Measurements from ENCODE around the gene SP8. TPM values are rescaled to one million over a fixed set of nuclear protein-coding genes. Genes with fewer than 3 reads are reported as not detected.

Gene SP8
- total and polyA plus RNA-seq, 8 donors: not detected

DNA sequence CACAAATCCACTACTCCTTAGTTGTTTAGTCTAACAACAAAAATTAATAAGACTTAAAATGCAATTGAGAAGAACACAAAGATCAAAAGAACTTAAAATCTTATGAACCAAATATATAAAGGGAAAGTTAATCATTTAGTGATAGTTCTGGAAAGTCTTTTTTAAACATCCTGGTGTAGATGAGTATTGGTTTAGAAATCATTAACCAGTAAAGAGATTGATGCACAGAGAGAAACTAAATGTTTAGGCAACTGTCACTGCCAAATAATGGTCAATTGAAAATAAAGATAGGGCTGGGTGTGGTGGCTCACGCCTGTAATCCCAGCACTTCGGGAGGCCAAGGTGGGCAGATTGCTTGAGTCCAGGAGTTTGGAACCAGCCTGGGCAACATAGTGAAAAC lies 44.9 kb downstream of the SP8 start:
- 59 to 74% (median 71%) methylated on average over 2 of the region's 2 CpGs for WGBS, 5 donors
- intact Hi-C loops (cut with DNase I; ENCODE audit: low total_unique reads): no loop called here
- no peak overlapping the region for H3K27ac ChIP-seq

DNA sequence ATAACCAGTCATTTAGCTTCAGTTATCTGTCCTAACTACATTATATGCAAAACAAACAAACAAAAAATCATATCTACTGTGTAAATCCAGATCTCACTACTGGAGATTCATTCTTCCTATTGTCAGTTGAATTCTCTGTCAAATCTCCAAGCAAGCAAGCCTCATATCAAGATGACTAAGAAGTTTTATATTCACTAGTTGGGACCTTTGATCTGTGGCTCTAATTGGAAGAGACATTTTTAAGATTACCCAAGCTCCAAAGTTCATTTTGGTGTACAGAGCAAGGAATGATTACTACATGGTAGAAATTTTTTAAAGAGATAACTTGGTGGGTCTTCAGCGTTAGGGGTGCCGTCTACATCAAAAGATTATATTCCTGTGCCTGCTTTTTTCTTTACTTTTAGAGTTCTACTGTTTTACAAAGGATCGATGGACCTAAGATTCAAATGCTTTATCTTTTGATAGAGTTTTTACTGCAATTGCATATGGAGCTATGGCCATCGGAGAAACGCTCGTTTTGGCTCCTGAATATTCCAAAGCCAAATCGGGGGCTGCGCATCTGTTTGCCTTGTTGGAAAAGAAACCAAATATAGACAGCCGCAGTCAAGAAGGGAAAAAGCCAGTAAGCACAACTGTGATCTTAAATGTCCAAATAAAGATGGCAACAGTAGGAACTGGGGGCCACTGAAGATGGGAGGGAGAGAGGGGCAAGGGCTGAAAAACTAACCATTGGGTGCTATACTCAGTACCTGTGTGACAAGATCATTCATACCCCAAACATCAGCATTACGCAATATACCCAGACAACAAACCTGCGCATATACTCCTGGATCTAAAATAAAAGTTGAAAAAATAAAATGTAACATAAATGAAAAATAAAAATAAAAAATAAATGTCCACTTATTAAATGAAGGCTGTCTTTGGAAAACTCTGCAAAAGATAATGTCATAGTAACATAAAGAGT lies 47.9 kb downstream of the SP8 start:
- intact Hi-C loops (cut with DNase I; ENCODE audit: low total_unique reads): no loop called here
- Histone ChIP-seq H3K4me3 (no peak overlapping the region), H3K27ac (no peak overlapping the region), H3K36me3 (no peaks in the 10 kb centered on the region), H3K9me3 (no peaks in the 10 kb centered on the region), H3K4me1 (no peaks in the 10 kb centered on the region), H3K27me3 (no peaks in the 10 kb centered on the region)
- no peak for TF ChIP-seq EP300 (IDR thresholded peaks at IDR 0.05)
- TF ChIP-seq, protein P1, sequence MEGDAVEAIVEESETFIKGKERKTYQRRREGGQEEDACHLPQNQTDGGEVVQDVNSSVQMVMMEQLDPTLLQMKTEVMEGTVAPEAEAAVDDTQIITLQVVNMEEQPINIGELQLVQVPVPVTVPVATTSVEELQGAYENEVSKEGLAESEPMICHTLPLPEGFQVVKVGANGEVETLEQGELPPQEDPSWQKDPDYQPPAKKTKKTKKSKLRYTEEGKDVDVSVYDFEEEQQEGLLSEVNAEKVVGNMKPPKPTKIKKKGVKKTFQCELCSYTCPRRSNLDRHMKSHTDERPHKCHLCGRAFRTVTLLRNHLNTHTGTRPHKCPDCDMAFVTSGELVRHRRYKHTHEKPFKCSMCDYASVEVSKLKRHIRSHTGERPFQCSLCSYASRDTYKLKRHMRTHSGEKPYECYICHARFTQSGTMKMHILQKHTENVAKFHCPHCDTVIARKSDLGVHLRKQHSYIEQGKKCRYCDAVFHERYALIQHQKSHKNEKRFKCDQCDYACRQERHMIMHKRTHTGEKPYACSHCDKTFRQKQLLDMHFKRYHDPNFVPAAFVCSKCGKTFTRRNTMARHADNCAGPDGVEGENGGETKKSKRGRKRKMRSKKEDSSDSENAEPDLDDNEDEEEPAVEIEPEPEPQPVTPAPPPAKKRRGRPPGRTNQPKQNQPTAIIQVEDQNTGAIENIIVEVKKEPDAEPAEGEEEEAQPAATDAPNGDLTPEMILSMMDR (IDR thresholded peaks at IDR 0.05): no peak
- no peak for TF ChIP-seq POLR2AphosphoS5 (IDR thresholded peaks at IDR 0.05)
- TF ChIP-seq POLR2A (IDR thresholded peaks at IDR 0.05): no peak
- 80 to 90% (median 86%) methylated on average over 11 of the region's 11 CpGs for WGBS, 5 donors
- no peak for DNase-seq

More for the DNA sequence above, 44.9 kb downstream of the SP8 start:
- TF ChIP-seq POLR2A (IDR thresholded peaks at IDR 0.05) (no peak), EP300 (IDR thresholded peaks at IDR 0.05) (no peak), POLR2AphosphoS5 (IDR thresholded peaks at IDR 0.05) (no peak)
- TF ChIP-seq, protein P1 (IDR thresholded peaks at IDR 0.05): no peak
- H3K36me3 ChIP-seq: no peaks in the 10 kb centered on the region
- H3K4me3 ChIP-seq: no peak overlapping the region
- H3K4me1 ChIP-seq: no peaks in the 10 kb centered on the region
- H3K9me3 ChIP-seq: no peaks in the 10 kb centered on the region
- no peak for DNase-seq
- H3K27me3 ChIP-seq: no peaks in the 10 kb centered on the region

DNA sequence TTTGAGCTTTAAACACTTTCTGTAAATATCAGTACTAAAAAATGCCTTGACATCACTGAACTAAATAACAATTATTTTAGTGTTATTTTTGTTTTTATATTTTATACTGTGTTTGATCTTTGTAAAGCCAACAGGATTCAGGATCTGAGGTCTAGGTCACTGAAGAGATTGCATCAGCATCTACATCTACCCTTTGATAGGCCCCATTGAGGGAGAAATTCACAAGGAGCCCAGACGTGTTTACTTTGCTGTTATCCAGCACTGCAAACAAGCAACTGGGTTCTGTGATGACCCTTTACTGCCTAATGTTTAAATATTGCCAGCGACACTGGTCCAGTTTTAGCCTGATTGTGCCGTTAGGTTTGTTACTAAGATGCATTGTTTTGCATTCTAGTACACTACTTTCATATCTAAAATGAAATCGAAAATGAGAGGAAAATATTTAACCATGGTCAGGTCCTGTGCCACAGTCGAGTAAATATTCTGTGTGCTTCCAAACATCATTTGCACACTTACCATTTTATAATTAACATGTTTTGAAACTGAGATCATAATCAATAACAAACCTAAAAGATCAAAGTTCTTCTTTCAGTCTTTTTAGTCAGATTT lies 48.7 kb downstream of the SP8 start:
- Histone ChIP-seq H3K27ac (no peak overlapping the region), H3K9me3 (no peaks in the 10 kb centered on the region), H3K27me3 (no peaks in the 10 kb centered on the region), H3K4me1 (no peaks in the 10 kb centered on the region), H3K4me3 (no peak overlapping the region), H3K36me3 (no peaks in the 10 kb centered on the region)
- 20 to 40% (median 28%) methylated on average over 5 of the region's 5 CpGs for WGBS, 5 donors
- TF ChIP-seq EP300 (IDR thresholded peaks at IDR 0.05): no peak
- TF ChIP-seq, protein P1 (IDR thresholded peaks at IDR 0.05): no peak
- TF ChIP-seq POLR2AphosphoS5 (IDR thresholded peaks at IDR 0.05): no peak
- no peak for TF ChIP-seq POLR2A (IDR thresholded peaks at IDR 0.05)
- peak in 1 of 2 donors; percentile 4 for DNase-seq
- intact Hi-C loops (cut with DNase I; ENCODE audit: low total_unique reads): no loop called here

DNA sequence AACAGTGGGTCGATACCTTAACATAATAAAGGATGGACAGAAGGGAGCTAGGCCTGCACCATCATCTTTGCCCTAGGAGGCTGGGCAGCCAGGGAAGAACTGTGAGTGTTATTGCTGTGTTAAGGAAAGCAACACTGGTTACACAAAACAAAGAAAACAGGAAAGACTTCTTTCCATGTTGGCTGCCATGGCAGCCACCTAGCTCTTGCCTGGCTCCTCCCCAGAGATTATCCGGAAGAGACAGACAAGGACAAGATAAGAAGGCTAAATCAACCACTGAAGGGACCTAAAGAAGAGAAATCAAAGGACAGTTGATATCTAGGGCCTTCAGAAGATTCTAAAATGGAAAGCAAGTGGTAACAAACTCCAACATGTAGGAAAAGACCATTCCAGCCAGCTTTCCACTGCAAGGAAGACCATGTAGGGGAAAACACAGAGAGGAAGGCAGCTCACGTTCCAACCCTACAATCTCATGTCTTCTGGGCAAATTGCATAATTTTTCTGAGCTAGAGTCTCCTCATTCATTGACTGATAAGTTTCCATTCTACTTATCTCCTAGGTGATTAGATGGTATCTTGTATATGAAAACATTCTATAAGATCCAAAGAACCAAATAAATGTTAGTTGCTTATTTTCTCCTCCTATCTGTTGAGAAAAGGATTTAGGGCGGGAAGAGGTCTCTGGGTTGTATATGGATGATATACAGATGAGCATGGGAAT lies 51.2 kb downstream of the SP8 start:
- H3K27ac ChIP-seq: no peak overlapping the region
- no peak for DNase-seq
- TF ChIP-seq, protein P1 (IDR thresholded peaks at IDR 0.05): no peak
- no peak for TF ChIP-seq POLR2AphosphoS5 (IDR thresholded peaks at IDR 0.05)
- TF ChIP-seq POLR2A (IDR thresholded peaks at IDR 0.05): no peak
- no peak for TF ChIP-seq EP300 (IDR thresholded peaks at IDR 0.05)
- intact Hi-C loops (cut with DNase I; ENCODE audit: low total_unique reads): no loop called here
- 74 to 84% (median 75%) methylated on average over 4 of the region's 4 CpGs for WGBS, 5 donors
- H3K4me3 ChIP-seq: no peak overlapping the region
- no peaks in the 10 kb centered on the region for H3K9me3 ChIP-seq
- H3K36me3 ChIP-seq: no peaks in the 10 kb centered on the region
- no peaks in the 10 kb centered on the region for H3K27me3 ChIP-seq
- no peaks in the 10 kb centered on the region for H3K4me1 ChIP-seq

Measured in stomach (tissue), 9 donors.